ENCODE data around the gene FAM186B.

The FAM186B gene

GRCh38 chr12:49552014-49552413, 53.4 kb downstream of the FAM186B start:
- DNase-seq (ENCODE audit: low spot score), result no peak

GRCh38 chr12:49550693-49551252, 54.7 kb downstream of the FAM186B start:
- DNase-seq (ENCODE audit: low spot score), result no peak

- DNase-seq (ENCODE audit: low spot score), result no peak
Observed at GRCh38 chr12:49549735-49550692, 55.4 kb downstream of the FAM186B start.

- DNase-seq (ENCODE audit: low spot score), result no peak
Observed at GRCh38 chr12:49548822-49549648, 56.4 kb downstream of the FAM186B start.

GRCh38 chr12:49548481-49548821, 57.0 kb downstream of the FAM186B start:
- no peak for DNase-seq (ENCODE audit: low spot score)

- DNase-seq (ENCODE audit: low spot score), result no peak
Observed at GRCh38 chr12:49547090-49547690, 58.2 kb downstream of the FAM186B start.

GRCh38 chr12:49546481-49546880, 59.0 kb downstream of the FAM186B start:
- DNase-seq (ENCODE audit: low spot score), result no peak

- no peak for DNase-seq (ENCODE audit: low spot score)
Observed at GRCh38 chr12:49545815-49546214, 59.6 kb downstream of the FAM186B start.

- no peak for DNase-seq (ENCODE audit: low spot score)
Observed at GRCh38 chr12:49543914-49544815, 61.3 kb downstream of the FAM186B start.

GRCh38 chr12:49543221-49543913, 62.1 kb downstream of the FAM186B start:
- DNase-seq (ENCODE audit: low spot score), result no peak

- no peak for DNase-seq (ENCODE audit: low spot score)
Observed at GRCh38 chr12:49542592-49543160, 62.8 kb downstream of the FAM186B start.

GRCh38 chr12:49541911-49542505, 63.4 kb downstream of the FAM186B start:
- no peak for DNase-seq (ENCODE audit: low spot score)

- DNase-seq (ENCODE audit: low spot score), result no peak
Observed at GRCh38 chr12:49541140-49541861, 64.1 kb downstream of the FAM186B start.

GRCh38 chr12:49540229-49541139, 65.0 kb downstream of the FAM186B start:
- no peak for DNase-seq (ENCODE audit: low spot score)

- no peak for DNase-seq (ENCODE audit: low spot score)
Observed at GRCh38 chr12:49539406-49540228, 65.8 kb downstream of the FAM186B start.

- DNase-seq (ENCODE audit: low spot score), result peak; percentile 80
Observed at GRCh38 chr12:49538510-49539403, 66.7 kb downstream of the FAM186B start, which contains the start of gene KCNH3. KCNH3 (plus strand) TSS chr12:49539030; CDS start chr12:49539417, 387 bp downstream.
